Measurements from ENCODE around the gene KDM4B.

DNA sequence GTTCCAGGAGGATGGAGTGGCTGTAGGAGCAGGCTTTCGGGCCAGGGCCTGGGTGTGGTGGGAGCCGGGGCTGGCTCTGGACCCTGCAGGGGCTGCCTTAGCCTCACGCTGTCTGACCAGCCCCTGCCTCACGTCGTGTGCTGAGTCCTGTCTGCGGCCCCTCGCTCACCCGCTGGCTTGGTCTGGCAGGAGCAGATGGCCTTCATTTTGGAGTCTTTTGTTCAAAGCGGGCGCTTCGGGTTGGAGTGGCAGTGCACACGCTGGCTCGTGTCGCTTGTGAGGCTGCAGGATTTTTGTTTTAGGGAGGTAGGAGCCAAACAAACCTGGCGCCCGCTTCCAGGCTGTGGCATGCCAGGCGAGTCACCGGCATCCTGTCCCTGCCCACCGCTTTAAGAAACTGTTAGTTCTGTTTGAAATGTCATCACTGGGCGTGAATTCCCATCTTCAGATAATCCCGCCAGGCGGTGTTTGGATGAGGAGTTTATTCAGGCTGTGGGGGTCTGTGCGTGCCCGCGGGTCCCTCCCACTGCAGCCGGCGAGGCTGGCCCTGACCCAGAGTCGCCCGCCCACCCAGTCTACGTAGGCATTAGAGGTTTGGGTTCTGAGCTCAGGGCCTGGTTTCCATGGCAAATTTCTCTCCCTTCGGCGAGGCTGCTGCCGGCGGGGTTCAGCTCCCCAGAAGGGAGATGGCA, 89.8 kb downstream of the KDM4B start:
- no peak for TF ChIP-seq POLR2AphosphoS5 (IDR thresholded peaks at IDR 0.05; ENCODE audit: low read depth)
- TF ChIP-seq, protein P1, sequence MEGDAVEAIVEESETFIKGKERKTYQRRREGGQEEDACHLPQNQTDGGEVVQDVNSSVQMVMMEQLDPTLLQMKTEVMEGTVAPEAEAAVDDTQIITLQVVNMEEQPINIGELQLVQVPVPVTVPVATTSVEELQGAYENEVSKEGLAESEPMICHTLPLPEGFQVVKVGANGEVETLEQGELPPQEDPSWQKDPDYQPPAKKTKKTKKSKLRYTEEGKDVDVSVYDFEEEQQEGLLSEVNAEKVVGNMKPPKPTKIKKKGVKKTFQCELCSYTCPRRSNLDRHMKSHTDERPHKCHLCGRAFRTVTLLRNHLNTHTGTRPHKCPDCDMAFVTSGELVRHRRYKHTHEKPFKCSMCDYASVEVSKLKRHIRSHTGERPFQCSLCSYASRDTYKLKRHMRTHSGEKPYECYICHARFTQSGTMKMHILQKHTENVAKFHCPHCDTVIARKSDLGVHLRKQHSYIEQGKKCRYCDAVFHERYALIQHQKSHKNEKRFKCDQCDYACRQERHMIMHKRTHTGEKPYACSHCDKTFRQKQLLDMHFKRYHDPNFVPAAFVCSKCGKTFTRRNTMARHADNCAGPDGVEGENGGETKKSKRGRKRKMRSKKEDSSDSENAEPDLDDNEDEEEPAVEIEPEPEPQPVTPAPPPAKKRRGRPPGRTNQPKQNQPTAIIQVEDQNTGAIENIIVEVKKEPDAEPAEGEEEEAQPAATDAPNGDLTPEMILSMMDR (IDR thresholded peaks at IDR 0.05; ENCODE audit: insufficient read depth, low read length): no peak
- no peak for TF ChIP-seq GABPA (IDR thresholded peaks at IDR 0.05; ENCODE audit: low read depth)
- TF ChIP-seq, protein P2, sequence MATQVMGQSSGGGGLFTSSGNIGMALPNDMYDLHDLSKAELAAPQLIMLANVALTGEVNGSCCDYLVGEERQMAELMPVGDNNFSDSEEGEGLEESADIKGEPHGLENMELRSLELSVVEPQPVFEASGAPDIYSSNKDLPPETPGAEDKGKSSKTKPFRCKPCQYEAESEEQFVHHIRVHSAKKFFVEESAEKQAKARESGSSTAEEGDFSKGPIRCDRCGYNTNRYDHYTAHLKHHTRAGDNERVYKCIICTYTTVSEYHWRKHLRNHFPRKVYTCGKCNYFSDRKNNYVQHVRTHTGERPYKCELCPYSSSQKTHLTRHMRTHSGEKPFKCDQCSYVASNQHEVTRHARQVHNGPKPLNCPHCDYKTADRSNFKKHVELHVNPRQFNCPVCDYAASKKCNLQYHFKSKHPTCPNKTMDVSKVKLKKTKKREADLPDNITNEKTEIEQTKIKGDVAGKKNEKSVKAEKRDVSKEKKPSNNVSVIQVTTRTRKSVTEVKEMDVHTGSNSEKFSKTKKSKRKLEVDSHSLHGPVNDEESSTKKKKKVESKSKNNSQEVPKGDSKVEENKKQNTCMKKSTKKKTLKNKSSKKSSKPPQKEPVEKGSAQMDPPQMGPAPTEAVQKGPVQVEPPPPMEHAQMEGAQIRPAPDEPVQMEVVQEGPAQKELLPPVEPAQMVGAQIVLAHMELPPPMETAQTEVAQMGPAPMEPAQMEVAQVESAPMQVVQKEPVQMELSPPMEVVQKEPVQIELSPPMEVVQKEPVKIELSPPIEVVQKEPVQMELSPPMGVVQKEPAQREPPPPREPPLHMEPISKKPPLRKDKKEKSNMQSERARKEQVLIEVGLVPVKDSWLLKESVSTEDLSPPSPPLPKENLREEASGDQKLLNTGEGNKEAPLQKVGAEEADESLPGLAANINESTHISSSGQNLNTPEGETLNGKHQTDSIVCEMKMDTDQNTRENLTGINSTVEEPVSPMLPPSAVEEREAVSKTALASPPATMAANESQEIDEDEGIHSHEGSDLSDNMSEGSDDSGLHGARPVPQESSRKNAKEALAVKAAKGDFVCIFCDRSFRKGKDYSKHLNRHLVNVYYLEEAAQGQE (IDR thresholded peaks at IDR 0.05; ENCODE audit: insufficient replicate concordance, low read depth): no peak
